ENCODE measurements around the gene TMOD3. TPM values are rescaled to one million over a fixed set of nuclear protein-coding genes. Genes with fewer than 3 reads are reported as not detected.

Gene TMOD3
- total RNA-seq, 2 donors from 2014 or later, result 68.4 to 78.6 TPM

GRCh38 chr15:51802593-51802992, 26.9 kb upstream of the TMOD3 start:
- Histone ChIP-seq H3K27ac (no peak overlapping the region), H3K36me3 (no peaks in the 10 kb centered on the region), H3K9ac (ENCODE audit: low read depth in 2 of 2, low read length in 2 of 2) (no peak overlapping the region), H3K4me1 (no peaks in the 10 kb centered on the region), H3K9me3 (no peaks in the 10 kb centered on the region), H3K27me3 (no peaks in the 10 kb centered on the region), H3K4me3 (no peak overlapping the region)
- DNase-seq, result no peak
- intact Hi-C loops (cut with DNase I), result no loop called here
- TF ChIP-seq CTCF (IDR thresholded peaks at IDR 0.05), result no peak

GRCh38 chr15:51803965-51804364, 25.5 kb upstream of the TMOD3 start:
- DNase-seq, result no peak
- H3K4me3 ChIP-seq, result no peak overlapping the region
- H3K9ac ChIP-seq (ENCODE audit: low read depth in 2 of 2, low read length in 2 of 2), result no peak overlapping the region
- no peaks in the 10 kb centered on the region for H3K27me3 ChIP-seq
- H3K4me1 ChIP-seq, result no peaks in the 10 kb centered on the region
- H3K27ac ChIP-seq, result no peak overlapping the region
- no peak for TF ChIP-seq CTCF (IDR thresholded peaks at IDR 0.05)
- H3K9me3 ChIP-seq, result no peaks in the 10 kb centered on the region
- intact Hi-C loops (cut with DNase I), result no loop called here
- no peaks in the 10 kb centered on the region for H3K36me3 ChIP-seq

GRCh38 chr15:51806123-51806522, 23.3 kb upstream of the TMOD3 start:
- no peak for DNase-seq
- Histone ChIP-seq H3K36me3 (no peaks in the 10 kb centered on the region), H3K9ac (ENCODE audit: low read depth in 2 of 2, low read length in 2 of 2) (no peak overlapping the region), H3K27me3 (no peaks in the 10 kb centered on the region), H3K4me3 (no peak overlapping the region), H3K4me1 (no peaks in the 10 kb centered on the region), H3K9me3 (no peaks in the 10 kb centered on the region), H3K27ac (no peak overlapping the region)
- intact Hi-C loops (cut with DNase I), result no loop called here
- no peak for TF ChIP-seq CTCF (IDR thresholded peaks at IDR 0.05)

- intact Hi-C loops (cut with DNase I), result no loop called here
- DNase-seq, result no peak
- Histone ChIP-seq H3K27me3 (no peaks in the 10 kb centered on the region), H3K27ac (no peak overlapping the region), H3K9me3 (no peaks in the 10 kb centered on the region), H3K36me3 (no peaks in the 10 kb centered on the region), H3K9ac (ENCODE audit: low read depth in 2 of 2, low read length in 2 of 2) (no peak overlapping the region), H3K4me1 (no peaks in the 10 kb centered on the region), H3K4me3 (no peak overlapping the region)
- no peak for TF ChIP-seq CTCF (IDR thresholded peaks at IDR 0.05)
Measured at GRCh38 chr15:51809457-51809856, 20.0 kb upstream of the TMOD3 start.

- H3K27me3 ChIP-seq, result no peaks in the 10 kb centered on the region
- no peaks in the 10 kb centered on the region for H3K9me3 ChIP-seq
- H3K27ac ChIP-seq, result no peak overlapping the region
- intact Hi-C loops (cut with DNase I), result no loop called here
- no peaks in the 10 kb centered on the region for H3K4me1 ChIP-seq
- TF ChIP-seq CTCF (IDR thresholded peaks at IDR 0.05), result no peak
- DNase-seq, result no peak
- no peak overlapping the region for H3K4me3 ChIP-seq
- no peak overlapping the region for H3K9ac ChIP-seq (ENCODE audit: low read depth in 2 of 2, low read length in 2 of 2)
- H3K36me3 ChIP-seq, result no peaks in the 10 kb centered on the region
Measured at GRCh38 chr15:51812598-51812997, 16.9 kb upstream of the TMOD3 start.

GRCh38 chr15:51814606-51815005, 14.8 kb upstream of the TMOD3 start:
- Histone ChIP-seq H3K4me3 (no peak overlapping the region), H3K27ac (no peak overlapping the region), H3K9ac (ENCODE audit: low read depth in 2 of 2, low read length in 2 of 2) (no peak overlapping the region), H3K4me1 (no peaks in the 10 kb centered on the region), H3K9me3 (no peaks in the 10 kb centered on the region), H3K27me3 (no peaks in the 10 kb centered on the region), H3K36me3 (no peaks in the 10 kb centered on the region)
- intact Hi-C loops (cut with DNase I), result no loop called here
- TF ChIP-seq CTCF (IDR thresholded peaks at IDR 0.05), result no peak
- DNase-seq, result no peak
